Activated B cell treated with CpG ODN at 0.5 μM for 24 hours (primary cell): ENCODE data around the gene RMRP. TPM values are rescaled to one million over a fixed set of nuclear protein-coding genes. Genes with fewer than 3 reads are reported as not detected.

Experiments used
- ATAC-seq: fragments of 200-7000 bp; cut with Tn5 transposase; one replicate; pipeline ENCODE4 v1.10.0; 2021; ENCODE audit warnings: low read depth, mild to moderate bottlenecking, moderate library complexity
- CTCF ChIA-PET: fragments of 350-600 bp; sonication (Branson Sonifier 250); formaldehyde crosslinking; loops from one replicate; lab custom pipeline; 2021; ENCODE audit warnings: antibody characterized with exemption; lab: Charles Lee
- POLR2A ChIA-PET: fragments of 350-600 bp; sonication (Branson Sonifier 250); formaldehyde crosslinking; loops from one replicate; lab custom pipeline; 2021; ENCODE audit warnings: antibody characterized with exemption; lab: Charles Lee
- DNase-seq: peaks from one replicate; pipeline ENCODE4 v3.0.0; 2022
- H3K27ac Mint-ChIP-seq: one replicate; pipeline ENCODE4 v1.8.0; 2020; ENCODE audit warnings: mixed read lengths
- H3K27me3 Mint-ChIP-seq: one replicate; pipeline ENCODE4 v1.8.0; 2021; ENCODE audit warnings: mixed read lengths
- H3K36me3 Mint-ChIP-seq: one replicate; pipeline ENCODE4 v1.8.0; 2021; ENCODE audit warnings: low read depth, mixed read lengths
- H3K4me1 Mint-ChIP-seq: one replicate; pipeline ENCODE4 v1.8.0; 2021; ENCODE audit warnings: mixed read lengths
- H3K4me3 Mint-ChIP-seq: one replicate; pipeline ENCODE4 v1.8.0; 2020; ENCODE audit warnings: mild to moderate bottlenecking, mixed read lengths
- H3K9me3 Mint-ChIP-seq: one replicate; pipeline ENCODE4 v1.8.0; 2020; ENCODE audit warnings: mixed read lengths
- CTCF ChIP-seq: fragments of 200-600 bp; IDR thresholded peaks from one replicate; pipeline ENCODE4 v1.8.0; 2022; ENCODE audit warnings: antibody characterized with exemption, mild to moderate bottlenecking
- intact Hi-C: fragments of 100-400 bp; cut with micrococcal nuclease; formaldehyde crosslinking; loops from one replicate; pipeline ENCODE4 v1.15.1; 2024
- total RNA-seq: library from RNA; stranded (reverse); gene quantifications from 2 replicates; pipeline ENCODE4 v1.2.3, GENCODE V29; 2022

RMRP gene
- total RNA-seq, 1 donor from 2014 or later: 9,516 TPM

- Mint-ChIP-seq H3K36me3 (no peaks in the 10 kb centered on the region), H3K27me3 (no peaks in the 10 kb centered on the region), H3K27ac (no peak overlapping the region), H3K9me3 (no peaks in the 10 kb centered on the region), H3K4me1 (no peaks in the 10 kb centered on the region), H3K4me3 (no peak overlapping the region)
- intact Hi-C loops: no loop called here
- TF ChIP-seq CTCF: no peak
- DNase-seq (no peak), ATAC-seq (no peak)
- ChIA-PET CTCF (no interaction called here), POLR2A (interaction anchor here (0.5 to 1.3 kb wide), 2 partner anchors 14 to 53 kb away, joined by 3 to 4 read pairs; partner anchors contain the start of gene TPM2)
These were observed 46.3 kb upstream of the RMRP start for GRCh38 chr9:35703906-35704672.

DNA sequence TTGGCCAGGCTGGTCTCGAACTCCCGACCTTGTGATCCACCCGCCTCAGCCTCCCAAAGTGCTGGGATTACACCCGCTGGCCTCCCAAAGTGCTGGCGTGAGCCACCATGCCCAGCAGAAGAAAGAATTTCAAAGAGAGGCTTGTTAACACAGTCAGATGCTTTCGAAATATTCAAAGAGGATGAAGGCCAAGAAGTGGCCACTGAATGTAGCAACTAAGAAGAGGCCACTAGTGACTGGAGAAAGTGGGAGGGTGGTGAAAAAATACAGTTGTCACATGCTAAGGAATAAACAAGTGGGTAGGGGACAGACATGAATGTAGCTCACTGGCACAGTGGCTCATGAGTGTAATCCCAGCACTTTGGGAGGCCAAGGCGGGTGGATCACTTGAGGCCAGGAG lies 44.9 kb upstream of the RMRP start:
- CTCF ChIA-PET: no interaction called here
- POLR2A ChIA-PET: no interaction called here
- no peak overlapping the region for H3K27ac Mint-ChIP-seq

DNA sequence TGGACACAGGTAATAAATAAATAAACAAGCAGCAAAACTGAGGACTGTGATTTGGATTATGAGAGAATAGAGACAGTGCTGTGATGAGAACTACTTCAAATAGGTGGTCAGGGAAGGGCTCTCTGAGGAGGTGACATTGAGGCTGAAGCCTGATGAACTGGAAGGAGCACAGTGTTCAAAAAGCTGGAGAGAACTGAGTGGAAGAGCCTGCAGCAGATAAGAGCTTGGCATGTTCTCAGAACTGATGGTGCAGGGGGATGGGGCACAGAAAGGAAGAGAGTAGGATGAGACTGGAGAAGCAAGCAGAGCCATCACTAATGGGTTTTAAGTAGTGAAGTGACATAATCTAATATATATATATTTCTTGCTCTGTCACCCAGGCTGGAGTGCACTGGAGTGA lies 43.1 kb upstream of the RMRP start:
- H3K4me3 Mint-ChIP-seq: no peak overlapping the region
- DNase-seq (no peak), ATAC-seq (no peak)
- intact Hi-C loops: no loop called here
- H3K36me3 Mint-ChIP-seq: no peaks in the 10 kb centered on the region
- H3K27me3 Mint-ChIP-seq: no peaks in the 10 kb centered on the region
- CTCF ChIA-PET: interaction anchor here (1.2 kb wide), 1 partner anchor 26 kb away, joined by 3 read pairs; no protein-coding TSS in a partner anchor
- H3K9me3 Mint-ChIP-seq: no peaks in the 10 kb centered on the region
- TF ChIP-seq CTCF: no peak
- H3K4me1 Mint-ChIP-seq: peaks cover 9% of the 10 kb centered on the region
- H3K27ac Mint-ChIP-seq: no peak overlapping the region
- POLR2A ChIA-PET: no interaction called here

More for the DNA sequence above, 44.9 kb upstream of the RMRP start:
- no peak for ATAC-seq
- Mint-ChIP-seq H3K36me3 (no peaks in the 10 kb centered on the region), H3K27me3 (no peaks in the 10 kb centered on the region), H3K4me3 (no peak overlapping the region), H3K9me3 (no peaks in the 10 kb centered on the region), H3K4me1 (no peaks in the 10 kb centered on the region)
- TF ChIP-seq CTCF: no peak
- no peak for DNase-seq
- intact Hi-C loops: no loop called here

- no peak overlapping the region for H3K4me3 Mint-ChIP-seq
- POLR2A ChIA-PET: interaction anchor here (0.6 kb wide), 1 partner anchor 148 kb away, joined by 4 read pairs; no protein-coding TSS in a partner anchor
- DNase-seq (no peak), ATAC-seq (no peak)
- no peaks in the 10 kb centered on the region for H3K27me3 Mint-ChIP-seq
- no peak for TF ChIP-seq CTCF
- CTCF ChIA-PET: no interaction called here
- H3K36me3 Mint-ChIP-seq: no peaks in the 10 kb centered on the region
- no peak overlapping the region for H3K27ac Mint-ChIP-seq
- no peaks in the 10 kb centered on the region for H3K9me3 Mint-ChIP-seq
- intact Hi-C loops: no loop called here
- H3K4me1 Mint-ChIP-seq: peaks cover 9% of the 10 kb centered on the region
These were observed 42.2 kb upstream of the RMRP start for GRCh38 chr9:35700031-35700430.

DNA sequence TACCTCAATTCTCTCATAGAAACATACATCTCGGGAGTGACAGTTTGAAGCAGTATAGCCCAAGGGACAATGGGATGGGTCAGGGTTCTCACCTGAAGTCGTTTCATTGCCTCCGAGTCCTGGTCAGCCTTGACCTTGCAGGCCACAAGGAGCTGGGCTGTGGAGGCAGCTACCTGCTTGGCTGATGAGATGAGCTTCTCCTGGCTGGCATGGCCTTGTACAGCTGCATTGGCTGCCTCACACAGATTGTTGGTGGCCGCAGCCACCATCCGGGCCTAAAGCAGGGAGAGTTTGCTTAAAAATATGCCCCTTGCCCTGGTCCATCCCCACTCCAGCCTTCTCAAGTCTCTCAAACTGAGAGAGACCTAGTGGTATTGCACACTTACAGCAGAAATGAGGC lies 40.4 kb upstream of the RMRP start:
- TF ChIP-seq CTCF: no peak
- Mint-ChIP-seq H3K27me3 (no peaks in the 10 kb centered on the region), H3K4me3 (no peak overlapping the region), H3K4me1 (peaks cover 9% of the 10 kb centered on the region), H3K27ac (no peak overlapping the region), H3K36me3 (no peaks in the 10 kb centered on the region), H3K9me3 (no peaks in the 10 kb centered on the region)
- intact Hi-C loops: no loop called here
- ChIA-PET CTCF (interaction anchor here (1.5 to 4.6 kb wide), 4 partner anchors 41 to 94 kb away, joined by 3 to 41 read pairs (median 36); partner anchors contain the start of genes CCDC107, RMRP and TESK1), POLR2A (no interaction called here)
- DNase-seq (no peak), ATAC-seq (no peak)
